Chondrocyte (in vitro differentiated cells): ENCODE results near the gene DGUOK. TPM values are rescaled to one million over a fixed set of nuclear protein-coding genes. Genes with fewer than 3 reads are reported as not detected.

Source experiments
- DNase-seq: peaks from one replicate; pipeline ENCODE4 v3.0.0; 2021; ENCODE audit warnings: mixed read lengths, low spot score
- H3K27ac Mint-ChIP-seq: one replicate; pipeline ENCODE4 v1.8.0; 2021; ENCODE audit warnings: mild to moderate bottlenecking, moderate library complexity, mixed read lengths; ENCODE audit not compliant: unreplicated experiment
- H3K27me3 Mint-ChIP-seq: 2 replicates; pipeline ENCODE4 v1.8.0; 2021; ENCODE audit warnings: low read depth, mixed read lengths
- H3K36me3 Mint-ChIP-seq: 2 replicates; pipeline ENCODE4 v1.8.0; 2021; ENCODE audit warnings: low read depth, mixed read lengths
- H3K4me1 Mint-ChIP-seq: 2 replicates; pipeline ENCODE4 v1.8.0; 2021; ENCODE audit warnings: low read depth, mild to moderate bottlenecking, mixed read lengths
- H3K4me3 Mint-ChIP-seq: one replicate; pipeline ENCODE4 v1.8.0; 2021; ENCODE audit warnings: mild to moderate bottlenecking, moderate library complexity, mixed read lengths; ENCODE audit not compliant: unreplicated experiment
- H3K9me3 Mint-ChIP-seq: 2 replicates; pipeline ENCODE4 v1.8.0; 2021; ENCODE audit warnings: low read depth, mixed read lengths
- total RNA-seq: library from RNA; stranded (reverse); gene quantifications from 3 replicates; pipeline ENCODE4 v1.2.1, GENCODE V29; 2021
- TF ChIP-seq, protein P1 (sequence below): fragments of 200-600 bp; sonication (generic); IDR thresholded peaks from 2 replicates; pipeline ENCODE4 v1.5.0; 2021; ENCODE audit warnings: antibody characterized with exemption, mild to moderate bottlenecking, moderate library complexity

DGUOK gene
- total RNA-seq, 1 donor from 2014 or later = 60.8 TPM

DNA sequence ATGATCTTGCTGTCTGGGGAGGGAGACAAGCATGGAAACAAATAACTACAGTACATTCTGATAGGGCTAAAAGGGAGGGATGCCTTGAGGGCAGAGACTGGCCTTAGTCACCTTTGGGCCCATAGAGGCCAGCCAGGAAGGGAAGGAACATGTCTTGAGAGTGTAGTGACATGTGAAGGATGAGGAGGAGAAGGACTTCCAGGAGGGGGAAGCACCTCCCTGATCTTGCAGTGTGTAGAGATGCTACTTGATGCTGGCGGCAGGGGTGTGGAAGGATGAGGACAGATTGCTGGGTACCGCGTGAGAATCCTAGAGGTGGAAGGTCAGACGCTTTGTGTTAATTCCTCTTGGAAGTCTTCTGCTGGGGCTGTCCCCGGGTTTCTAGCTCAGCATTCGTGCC lies 71.1 kb downstream of the DGUOK start:
- Mint-ChIP-seq H3K27me3 (no peaks in the 10 kb centered on the region), H3K4me1 (peaks cover 36% of the 10 kb centered on the region), H3K9me3 (no peaks in the 10 kb centered on the region), H3K4me3 (no peak overlapping the region), H3K36me3 (no peaks in the 10 kb centered on the region), H3K27ac (no peak overlapping the region)
- TF ChIP-seq, protein P1, sequence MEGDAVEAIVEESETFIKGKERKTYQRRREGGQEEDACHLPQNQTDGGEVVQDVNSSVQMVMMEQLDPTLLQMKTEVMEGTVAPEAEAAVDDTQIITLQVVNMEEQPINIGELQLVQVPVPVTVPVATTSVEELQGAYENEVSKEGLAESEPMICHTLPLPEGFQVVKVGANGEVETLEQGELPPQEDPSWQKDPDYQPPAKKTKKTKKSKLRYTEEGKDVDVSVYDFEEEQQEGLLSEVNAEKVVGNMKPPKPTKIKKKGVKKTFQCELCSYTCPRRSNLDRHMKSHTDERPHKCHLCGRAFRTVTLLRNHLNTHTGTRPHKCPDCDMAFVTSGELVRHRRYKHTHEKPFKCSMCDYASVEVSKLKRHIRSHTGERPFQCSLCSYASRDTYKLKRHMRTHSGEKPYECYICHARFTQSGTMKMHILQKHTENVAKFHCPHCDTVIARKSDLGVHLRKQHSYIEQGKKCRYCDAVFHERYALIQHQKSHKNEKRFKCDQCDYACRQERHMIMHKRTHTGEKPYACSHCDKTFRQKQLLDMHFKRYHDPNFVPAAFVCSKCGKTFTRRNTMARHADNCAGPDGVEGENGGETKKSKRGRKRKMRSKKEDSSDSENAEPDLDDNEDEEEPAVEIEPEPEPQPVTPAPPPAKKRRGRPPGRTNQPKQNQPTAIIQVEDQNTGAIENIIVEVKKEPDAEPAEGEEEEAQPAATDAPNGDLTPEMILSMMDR = peak; percentile 36
- no peak for DNase-seq

DNA sequence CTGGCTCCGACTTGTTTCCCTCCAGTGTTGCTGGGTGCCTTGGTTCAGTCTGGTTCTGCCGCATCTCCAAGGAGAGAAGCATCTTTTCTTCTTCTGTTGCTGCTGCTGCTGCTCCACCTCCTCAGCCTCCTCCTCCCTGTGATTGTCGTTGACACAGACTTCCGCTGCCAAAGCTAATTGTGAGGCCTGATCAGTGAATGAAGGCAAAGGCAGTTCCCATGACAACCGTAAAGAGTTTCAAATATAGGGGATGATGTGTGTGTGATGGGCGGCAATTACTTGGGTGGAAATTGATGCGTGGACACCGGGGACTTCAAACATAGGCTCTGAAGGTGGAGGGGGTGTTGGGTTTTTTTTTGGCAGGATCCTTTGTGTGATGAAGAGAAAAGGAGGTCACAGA lies 71.8 kb downstream of the DGUOK start:
- Mint-ChIP-seq H3K4me3 (no peak overlapping the region), H3K27ac (no peak overlapping the region), H3K36me3 (no peaks in the 10 kb centered on the region)

DNA sequence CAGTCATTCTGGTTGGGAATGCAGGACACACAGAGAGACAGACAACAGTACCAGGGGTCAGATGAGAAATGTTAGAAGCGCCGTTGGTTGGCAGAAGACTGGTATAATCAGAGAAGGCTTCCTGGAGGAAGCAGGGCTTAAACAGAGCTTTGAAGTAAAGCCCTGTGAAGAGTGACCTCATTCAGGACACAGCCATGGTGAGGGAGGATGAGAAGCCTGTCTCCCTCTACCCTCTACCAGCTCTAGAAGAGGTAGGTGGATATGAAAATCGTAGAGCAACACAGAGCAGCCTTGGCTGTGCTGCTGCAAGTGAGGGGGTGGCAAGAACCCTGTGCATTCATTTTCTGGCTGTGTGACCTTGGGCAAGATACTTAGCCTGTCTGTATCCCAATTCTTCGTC lies 72.3 kb downstream of the DGUOK start:
- Mint-ChIP-seq H3K27me3 (no peaks in the 10 kb centered on the region), H3K36me3 (no peaks in the 10 kb centered on the region), H3K27ac (no peak overlapping the region), H3K4me1 (peaks cover 36% of the 10 kb centered on the region), H3K9me3 (no peaks in the 10 kb centered on the region), H3K4me3 (no peak overlapping the region)
- DNase-seq = no peak
- TF ChIP-seq, protein P1 = no peak

More for the DNA sequence above, 71.8 kb downstream of the DGUOK start:
- Mint-ChIP-seq H3K4me1 (peaks cover 36% of the 10 kb centered on the region), H3K27me3 (no peaks in the 10 kb centered on the region), H3K9me3 (no peaks in the 10 kb centered on the region)
- TF ChIP-seq, protein P1 = no peak
- no peak for DNase-seq

DNA sequence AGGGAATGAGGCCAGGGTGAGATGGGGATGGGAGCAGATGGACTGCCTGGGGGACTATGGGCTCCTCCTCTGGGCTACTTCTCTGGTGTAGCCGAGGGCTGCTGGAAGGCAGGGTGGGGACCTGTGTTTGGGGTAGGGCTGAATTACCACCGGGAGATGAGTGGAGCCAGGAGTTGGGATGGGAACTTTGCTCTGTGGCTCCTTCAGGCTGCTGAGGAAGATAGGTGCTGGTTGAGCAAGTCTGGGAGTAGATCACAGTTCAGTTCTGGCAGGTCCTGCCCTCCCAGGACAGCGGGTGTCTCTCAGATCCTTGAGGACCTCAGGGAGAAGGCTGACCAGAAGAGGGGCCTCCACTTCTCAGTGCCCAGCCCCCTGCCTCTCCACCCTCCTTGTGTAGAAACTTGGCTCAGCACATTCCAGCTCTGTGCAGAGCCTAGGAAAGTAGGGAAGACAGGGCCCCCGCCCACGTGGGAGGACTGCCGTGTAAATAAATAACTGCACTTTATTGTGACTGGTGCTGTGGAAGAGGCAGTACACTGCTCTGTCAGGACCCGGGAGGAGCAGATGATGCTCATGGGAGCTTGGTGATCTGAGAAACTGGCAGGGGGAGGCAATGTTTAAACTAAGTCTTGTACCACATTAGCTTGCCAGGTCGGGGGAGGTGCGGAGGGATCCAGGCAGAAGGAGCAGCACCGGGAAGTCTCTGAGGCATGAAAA lies 73.4 kb downstream of the DGUOK start:
- H3K36me3 Mint-ChIP-seq = no peaks in the 10 kb centered on the region
- TF ChIP-seq, protein P1 = no peak
- peaks cover 47% of the 10 kb centered on the region for H3K4me1 Mint-ChIP-seq
- peak; percentile 84 for DNase-seq
- no peaks in the 10 kb centered on the region for H3K27me3 Mint-ChIP-seq
- peak overlapping the region; percentile 39 for H3K4me3 Mint-ChIP-seq
- H3K27ac Mint-ChIP-seq = peak overlapping the region; percentile 86
- H3K9me3 Mint-ChIP-seq = no peaks in the 10 kb centered on the region

DNA sequence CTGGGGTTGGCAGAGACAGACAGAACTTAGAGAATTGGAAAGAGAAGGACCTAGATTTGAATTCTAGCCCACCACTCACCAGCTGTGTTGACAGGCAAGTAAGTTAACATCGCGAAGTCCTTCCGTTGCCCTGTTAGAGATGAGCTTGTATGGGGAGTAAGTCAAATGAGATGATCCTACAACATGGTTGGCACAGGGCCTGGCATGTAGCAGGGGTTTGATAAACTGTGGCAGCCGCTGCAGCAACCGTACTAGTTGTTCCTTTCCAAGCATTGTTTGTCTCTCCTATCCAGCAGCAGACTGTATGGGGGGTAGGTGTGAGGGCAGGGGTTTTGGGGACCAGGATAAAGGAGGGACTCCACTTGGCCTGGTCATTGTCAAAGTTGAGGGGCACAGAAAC lies 74.0 kb downstream of the DGUOK start:
- H3K27me3 Mint-ChIP-seq = no peaks in the 10 kb centered on the region
- H3K9me3 Mint-ChIP-seq = no peaks in the 10 kb centered on the region
- H3K36me3 Mint-ChIP-seq = no peaks in the 10 kb centered on the region
- peak overlapping the region; percentile 39 for H3K4me3 Mint-ChIP-seq
- no peak for DNase-seq
- peaks cover 53% of the 10 kb centered on the region for H3K4me1 Mint-ChIP-seq
- peak overlapping the region; percentile 86 for H3K27ac Mint-ChIP-seq
- TF ChIP-seq, protein P1 = no peak
